Measurements from ENCODE around the gene SRF.

DNA sequence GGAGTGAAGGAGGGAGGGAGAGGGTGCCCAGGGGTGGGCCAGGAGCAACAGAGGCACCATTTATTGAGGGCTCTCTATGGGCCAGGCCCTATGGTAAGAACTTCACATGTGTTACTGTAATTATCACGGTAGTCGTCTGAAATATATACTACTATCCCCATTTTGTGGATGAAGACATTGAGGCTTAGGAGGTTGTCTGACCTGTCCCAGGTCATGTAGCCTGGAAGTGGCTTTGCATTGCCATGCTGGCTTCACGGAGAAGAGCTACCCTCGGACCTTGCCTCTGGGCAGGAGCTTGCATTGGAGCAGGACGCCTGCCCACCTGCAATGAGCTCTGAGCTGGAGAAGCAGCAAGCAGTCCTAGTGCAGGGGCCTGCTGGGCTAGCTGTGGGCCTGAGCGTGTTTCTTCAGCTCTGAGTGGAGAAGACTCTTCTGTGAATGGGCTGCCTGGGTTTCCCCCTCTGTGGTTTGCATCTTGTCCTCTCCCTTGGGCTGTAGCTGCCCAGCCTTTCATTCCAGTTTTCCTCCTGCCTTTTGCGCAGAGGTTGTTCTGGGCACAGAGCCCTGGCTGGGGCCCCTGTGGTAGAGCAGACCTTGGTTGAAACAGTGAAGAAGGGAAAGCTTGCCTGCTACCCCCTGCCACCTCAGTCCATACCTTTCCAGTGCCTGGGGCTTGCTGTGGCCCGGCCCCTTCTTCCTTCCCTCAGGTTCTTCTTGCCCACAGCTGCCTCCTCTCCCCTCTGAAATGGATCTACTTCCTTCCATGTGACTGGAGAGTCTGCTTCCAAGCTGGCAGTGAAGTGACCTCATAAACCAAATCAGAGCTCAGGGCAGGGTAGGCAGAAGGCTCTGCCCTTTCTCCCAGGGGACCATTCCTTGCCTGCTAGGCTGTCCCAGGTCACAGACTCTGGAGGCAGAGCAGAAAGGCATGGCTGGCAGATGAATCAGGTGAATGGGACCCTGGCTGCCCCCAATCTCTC lies 24.1 kb upstream of the SRF start:
- TF ChIP-seq, protein P1, sequence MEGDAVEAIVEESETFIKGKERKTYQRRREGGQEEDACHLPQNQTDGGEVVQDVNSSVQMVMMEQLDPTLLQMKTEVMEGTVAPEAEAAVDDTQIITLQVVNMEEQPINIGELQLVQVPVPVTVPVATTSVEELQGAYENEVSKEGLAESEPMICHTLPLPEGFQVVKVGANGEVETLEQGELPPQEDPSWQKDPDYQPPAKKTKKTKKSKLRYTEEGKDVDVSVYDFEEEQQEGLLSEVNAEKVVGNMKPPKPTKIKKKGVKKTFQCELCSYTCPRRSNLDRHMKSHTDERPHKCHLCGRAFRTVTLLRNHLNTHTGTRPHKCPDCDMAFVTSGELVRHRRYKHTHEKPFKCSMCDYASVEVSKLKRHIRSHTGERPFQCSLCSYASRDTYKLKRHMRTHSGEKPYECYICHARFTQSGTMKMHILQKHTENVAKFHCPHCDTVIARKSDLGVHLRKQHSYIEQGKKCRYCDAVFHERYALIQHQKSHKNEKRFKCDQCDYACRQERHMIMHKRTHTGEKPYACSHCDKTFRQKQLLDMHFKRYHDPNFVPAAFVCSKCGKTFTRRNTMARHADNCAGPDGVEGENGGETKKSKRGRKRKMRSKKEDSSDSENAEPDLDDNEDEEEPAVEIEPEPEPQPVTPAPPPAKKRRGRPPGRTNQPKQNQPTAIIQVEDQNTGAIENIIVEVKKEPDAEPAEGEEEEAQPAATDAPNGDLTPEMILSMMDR (conservative IDR thresholded peaks at IDR 0.05) = no peak
- TF ChIP-seq EZH2 (IDR thresholded peaks at IDR 0.05; ENCODE audit: low read depth) = no peak
